Measurements from ENCODE around the gene TNS3.

TNS3 gene

DNA sequence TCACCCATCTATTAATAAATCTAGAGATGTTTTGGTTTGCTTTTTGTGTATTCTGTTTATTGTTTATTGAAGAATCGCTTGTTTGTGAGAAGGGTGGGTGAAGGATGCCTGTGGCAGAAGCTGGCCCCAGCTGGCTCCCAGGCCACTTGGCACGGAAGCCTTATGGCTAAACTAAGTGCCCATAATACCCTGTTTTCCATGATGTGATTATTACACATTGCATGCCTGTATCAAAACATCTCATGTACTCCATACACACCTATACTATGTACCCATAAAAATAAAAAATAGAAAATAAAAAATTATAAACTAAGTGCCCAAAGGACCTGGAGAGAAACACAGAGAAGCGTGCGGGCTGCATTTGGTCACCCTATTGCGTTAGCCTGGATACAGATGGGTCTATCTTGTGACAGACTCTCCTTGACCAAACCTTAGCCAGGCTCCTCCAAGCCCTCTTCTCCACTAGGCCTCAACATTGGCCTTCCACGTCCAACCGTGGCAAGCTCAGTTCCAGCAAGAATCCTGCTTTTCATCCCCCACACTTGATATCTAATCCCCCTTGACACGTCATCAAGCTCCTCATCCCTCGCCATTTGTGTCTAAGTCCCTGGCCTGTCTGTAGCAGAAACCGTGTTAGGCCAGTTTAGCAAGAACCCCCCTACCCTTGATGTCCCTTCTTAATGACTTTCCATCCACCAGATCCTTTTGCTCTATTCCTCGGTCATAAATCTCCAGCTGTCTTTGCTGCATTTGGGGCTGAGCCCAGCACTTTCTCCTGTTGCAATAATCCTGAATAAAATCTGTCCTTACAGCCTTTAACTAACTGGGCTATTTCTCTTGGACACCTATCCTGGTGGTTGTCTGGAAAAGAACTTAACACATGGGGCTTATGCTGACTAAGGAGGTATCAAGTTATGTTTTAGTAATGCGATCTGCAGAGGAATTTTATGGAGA, 245.2 kb downstream of the TNS3 start:
- H3K4me3 ChIP-seq (ENCODE audit: low read depth, low read length): no peak overlapping the region
- TF ChIP-seq, protein P1, sequence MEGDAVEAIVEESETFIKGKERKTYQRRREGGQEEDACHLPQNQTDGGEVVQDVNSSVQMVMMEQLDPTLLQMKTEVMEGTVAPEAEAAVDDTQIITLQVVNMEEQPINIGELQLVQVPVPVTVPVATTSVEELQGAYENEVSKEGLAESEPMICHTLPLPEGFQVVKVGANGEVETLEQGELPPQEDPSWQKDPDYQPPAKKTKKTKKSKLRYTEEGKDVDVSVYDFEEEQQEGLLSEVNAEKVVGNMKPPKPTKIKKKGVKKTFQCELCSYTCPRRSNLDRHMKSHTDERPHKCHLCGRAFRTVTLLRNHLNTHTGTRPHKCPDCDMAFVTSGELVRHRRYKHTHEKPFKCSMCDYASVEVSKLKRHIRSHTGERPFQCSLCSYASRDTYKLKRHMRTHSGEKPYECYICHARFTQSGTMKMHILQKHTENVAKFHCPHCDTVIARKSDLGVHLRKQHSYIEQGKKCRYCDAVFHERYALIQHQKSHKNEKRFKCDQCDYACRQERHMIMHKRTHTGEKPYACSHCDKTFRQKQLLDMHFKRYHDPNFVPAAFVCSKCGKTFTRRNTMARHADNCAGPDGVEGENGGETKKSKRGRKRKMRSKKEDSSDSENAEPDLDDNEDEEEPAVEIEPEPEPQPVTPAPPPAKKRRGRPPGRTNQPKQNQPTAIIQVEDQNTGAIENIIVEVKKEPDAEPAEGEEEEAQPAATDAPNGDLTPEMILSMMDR (IDR thresholded peaks at IDR 0.05; ENCODE audit: low read depth, low read length): no peak

DNA sequence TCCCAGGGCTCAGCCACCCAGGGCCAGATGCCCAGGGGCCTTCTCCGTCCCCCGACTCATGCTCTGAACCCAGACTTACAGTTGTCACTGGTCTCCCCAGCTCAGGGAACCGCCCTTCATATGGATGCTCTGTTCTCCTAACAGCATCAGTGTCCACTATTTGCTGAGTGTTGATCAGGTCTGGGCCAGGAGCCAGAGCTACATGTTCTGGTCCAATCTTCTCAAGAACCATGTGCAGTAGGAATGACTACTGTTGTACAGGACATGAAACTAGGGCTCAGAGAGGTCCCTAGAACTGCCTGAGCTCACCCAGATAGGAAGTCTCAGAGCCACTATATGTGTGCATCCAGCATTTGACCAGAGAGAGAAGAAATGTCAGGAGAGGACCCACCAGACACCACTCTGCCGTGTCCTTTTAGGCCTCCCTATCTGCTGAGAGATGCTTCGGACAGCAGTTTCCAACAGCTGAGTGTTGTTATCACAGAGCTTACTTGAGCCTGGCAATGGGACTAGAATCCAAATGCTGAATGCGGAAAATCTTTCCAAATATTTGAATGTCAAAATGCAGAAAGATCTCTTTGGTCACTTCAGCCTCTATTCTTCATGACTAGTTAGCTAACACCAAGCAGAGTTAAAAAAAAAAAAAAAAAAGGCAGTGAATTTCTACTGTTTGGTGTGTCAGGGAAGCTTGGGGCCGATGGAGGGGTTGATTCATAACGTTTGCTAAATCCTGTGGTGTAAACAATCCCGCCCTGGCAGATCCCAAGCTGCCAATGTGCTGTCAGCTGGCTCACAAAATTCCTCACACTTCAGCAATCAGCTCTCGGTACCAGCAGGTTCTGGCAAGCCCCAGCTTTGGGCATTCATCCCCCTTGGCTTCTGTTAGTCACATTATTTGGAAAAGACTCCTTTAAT, 246.1 kb downstream of the TNS3 start:
- no peak overlapping the region for H3K4me3 ChIP-seq (ENCODE audit: low read depth, low read length)
- TF ChIP-seq, protein P1 (IDR thresholded peaks at IDR 0.05; ENCODE audit: low read depth, low read length): no peak

DNA sequence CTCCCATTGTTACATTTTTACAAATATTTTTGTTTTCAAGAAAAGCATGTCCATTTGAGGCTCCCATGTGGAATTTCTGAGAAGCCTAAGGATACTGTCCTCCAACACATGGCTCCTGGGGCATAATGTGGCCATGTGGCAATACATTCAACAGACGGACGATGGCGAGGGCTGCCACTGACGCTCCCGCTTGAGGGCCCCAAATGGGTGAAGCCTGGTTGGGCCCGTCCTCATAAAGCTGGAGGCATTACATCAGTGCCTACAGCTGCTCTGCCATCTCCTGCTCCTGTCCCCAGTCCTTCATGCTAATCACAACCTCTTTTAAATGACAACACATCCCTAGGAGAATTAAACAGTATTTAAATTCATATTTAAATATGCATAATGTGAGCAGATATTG, 246.8 kb downstream of the TNS3 start:
- TF ChIP-seq, protein P1 (IDR thresholded peaks at IDR 0.05; ENCODE audit: low read depth, low read length): no peak
- no peak overlapping the region for H3K4me3 ChIP-seq (ENCODE audit: low read depth, low read length)

DNA sequence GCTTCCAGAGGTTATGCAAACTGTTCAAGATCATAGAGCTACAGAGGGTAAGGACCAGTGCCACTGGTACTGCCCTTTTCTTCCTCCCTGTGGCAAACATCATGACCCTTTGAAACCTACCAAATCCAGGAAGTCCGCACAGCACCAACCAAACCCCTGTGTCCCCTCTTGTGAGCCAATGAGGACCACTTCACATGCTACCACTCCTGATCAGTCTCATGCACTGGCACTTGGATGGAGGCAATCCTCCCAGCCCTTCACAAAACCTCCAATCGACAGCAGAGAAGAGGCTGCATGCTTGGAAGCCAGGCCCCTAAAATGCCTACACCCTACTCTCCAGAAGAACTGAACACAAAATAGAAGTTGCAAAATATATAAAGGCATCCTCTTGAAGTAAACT, 248.0 kb downstream of the TNS3 start:
- no peak overlapping the region for H3K4me3 ChIP-seq (ENCODE audit: low read depth, low read length)
- TF ChIP-seq, protein P1 (IDR thresholded peaks at IDR 0.05; ENCODE audit: low read depth, low read length): no peak

DNA sequence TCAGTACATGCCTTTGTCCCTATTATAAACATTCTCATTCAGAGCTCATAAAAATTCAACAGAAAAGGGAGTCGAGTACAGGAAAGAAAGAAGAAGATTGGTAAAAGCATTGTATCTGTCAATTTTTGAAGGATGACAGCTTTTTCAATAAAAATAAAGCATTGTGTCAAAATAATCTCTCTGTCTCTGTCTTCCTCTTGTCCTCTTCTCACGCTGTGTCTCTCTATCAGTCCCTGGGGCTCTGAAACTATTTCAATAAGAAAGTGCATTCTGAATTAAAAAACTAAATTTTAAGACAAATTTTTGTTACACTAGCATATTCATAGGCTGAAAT, 248.4 kb downstream of the TNS3 start:
- no peak overlapping the region for H3K4me3 ChIP-seq (ENCODE audit: low read depth, low read length)
- TF ChIP-seq, protein P1 (IDR thresholded peaks at IDR 0.05; ENCODE audit: low read depth, low read length): no peak

DNA sequence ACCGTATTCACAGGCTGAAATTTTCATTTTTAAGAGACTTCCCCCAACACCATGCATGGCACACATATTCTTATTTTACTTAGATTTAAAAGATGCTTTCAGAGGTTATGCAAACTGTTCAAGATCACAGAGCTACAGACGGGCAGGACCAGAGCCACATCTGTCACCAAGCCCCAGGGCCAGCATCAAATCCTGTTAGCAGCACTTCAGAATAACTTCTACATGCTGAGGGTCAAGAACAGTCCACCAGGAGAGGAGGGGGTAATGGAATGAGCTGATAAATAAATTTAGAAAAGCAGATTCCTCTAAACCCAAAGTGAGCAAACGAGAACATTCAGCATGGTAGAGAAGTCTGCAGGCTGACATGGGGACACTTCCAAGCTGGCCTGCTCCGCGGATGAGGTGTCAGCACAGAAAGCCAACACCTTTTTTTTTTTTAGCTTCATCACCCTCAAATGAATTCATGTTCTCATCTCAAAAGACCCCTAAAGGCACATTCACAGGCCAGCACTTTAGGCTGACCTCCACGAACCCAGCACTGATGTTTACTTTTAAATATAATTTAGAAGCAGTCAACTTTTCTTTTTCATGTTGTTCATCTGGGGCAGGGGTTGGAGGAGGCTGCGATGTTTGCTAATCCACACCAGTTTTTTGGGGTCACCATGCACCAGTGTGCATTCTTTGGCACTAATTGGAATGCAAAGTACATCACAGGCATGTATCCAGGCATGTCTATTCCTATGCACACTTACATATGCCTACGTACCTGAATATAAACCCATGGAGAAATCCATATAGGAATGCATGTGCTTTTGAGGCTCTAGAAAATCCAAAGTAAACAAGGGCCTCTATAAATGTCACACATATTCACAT, 249.0 kb downstream of the TNS3 start:
- TF ChIP-seq, protein P1 (IDR thresholded peaks at IDR 0.05; ENCODE audit: low read depth, low read length): no peak
- H3K4me3 ChIP-seq (ENCODE audit: low read depth, low read length): no peak overlapping the region

Measured in WI38 (cell line).